ENCODE measurements around the gene PGPEP1. TPM values are rescaled to one million over a fixed set of nuclear protein-coding genes. Genes with fewer than 3 reads are reported as not detected.

PGPEP1 gene
- total and polyA plus RNA-seq, 2 donors (not counting 3 experiments of a cell fraction or from before 2014, with no cell fraction given): 9.9 to 27.2 TPM

DNA sequence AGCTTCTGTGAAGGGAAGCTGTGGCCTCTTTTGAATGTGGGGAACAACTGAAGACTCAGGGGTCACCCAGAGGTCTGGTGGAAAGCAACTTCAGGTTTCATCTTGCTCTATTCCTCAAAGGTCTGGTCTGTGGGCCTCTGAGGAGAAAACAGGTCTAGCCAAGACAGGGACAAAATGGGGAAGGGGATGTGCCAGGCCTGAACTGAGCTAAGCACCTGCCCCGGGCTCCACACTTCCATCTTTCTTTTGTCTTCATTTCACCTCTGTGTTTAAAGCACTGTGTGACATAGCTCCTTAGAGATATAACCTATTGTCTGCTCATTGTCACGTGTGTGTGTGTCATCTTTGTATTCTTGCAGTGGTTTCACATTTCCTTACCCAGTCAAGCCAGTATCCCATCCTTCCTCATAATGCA, 25.6 kb downstream of the PGPEP1 start:
- Histone ChIP-seq H2AFZ (ENCODE audit: low read depth, low read length) (no peak overlapping the region), H4K20me1 (replicated peaks; ENCODE audit: control insufficient read depth, extremely low read depth, insufficient read depth, low read length) (no peaks in the 10 kb centered on the region), H3K36me3 (ENCODE audit: control insufficient read depth in 2 of 2, extremely low read depth in 1 of 2, insufficient read depth in 2 of 2, low read length in 2 of 2) (no peaks in the 10 kb centered on the region), H3K4me3 (replicated peaks in 1 of 3; ENCODE audit: insufficient read depth in 1 of 3, low read depth in 1 of 3, low read length in 3 of 3) (no peak overlapping the region), H3K9me3 (replicated peaks; ENCODE audit: control insufficient read depth, insufficient read depth, low read length) (no peaks in the 10 kb centered on the region), H3K79me2 (ENCODE audit: control insufficient read depth, insufficient read depth, low read length) (no peaks in the 10 kb centered on the region), H3K9ac (replicated peaks; ENCODE audit: extremely low read depth, insufficient read depth, low read length) (peak overlapping the region; percentile 7), H3K27ac (ENCODE audit: insufficient read depth, low read depth, low read length) (peak overlapping the region; percentile 91), H3K9me1 (replicated peaks; ENCODE audit: control insufficient read depth, extremely low read depth, insufficient read depth, low read length) (no peaks in the 10 kb centered on the region), H3K27me3 (ENCODE audit: control insufficient read depth in 2 of 2, insufficient read depth in 2 of 2, low read length in 2 of 2) (no peaks in the 10 kb centered on the region), H3K4me1 (ENCODE audit: control insufficient read depth, extremely low read depth, insufficient read depth, low read length) (peaks cover 28% of the 10 kb centered on the region), H3K4me2 (ENCODE audit: insufficient read depth, low read length) (no peak overlapping the region)
- ChIA-PET CTCF (interaction anchor here (1.2 to 3.6 kb wide), 5 partner anchors 9 to 23 kb away, joined by 3 to 52 read pairs (median 5); partner anchors contain the start of gene GDF15), POLR2A (interaction anchor here (2.8 to 6.5 kb wide), 3 partner anchors 8 to 85 kb away, joined by 13 to 87 read pairs (median 15); partner anchors contain the start of genes GDF15 and JUND)
- dilution Hi-C loops (cut with MboI; ENCODE audit: extremely low pct_ligation_motif_present, low sequenced_read_pairs): no loop called here
- no TSS peak for BruUV-seq (replicated peaks)
- TF ChIP-seq MYC (IDR thresholded peaks at IDR 0.05; ENCODE audit: low read depth, low read length): no peak
- no peak for TF ChIP-seq GATA2 (IDR thresholded peaks at IDR 0.05; ENCODE audit: insufficient read depth, insufficient read length, low read depth, low read length)
- no peak for TF ChIP-seq FOS (IDR thresholded peaks at IDR 0.05; ENCODE audit: borderline replicate concordance, insufficient read depth, low read length)
- TF ChIP-seq CTCF (IDR thresholded peaks at IDR 0.05; ENCODE audit: extremely low read depth in 1 of 2, insufficient read depth in 1 of 2, low read depth in 1 of 2, low read length in 2 of 2): no peak
- TF ChIP-seq, protein P1, sequence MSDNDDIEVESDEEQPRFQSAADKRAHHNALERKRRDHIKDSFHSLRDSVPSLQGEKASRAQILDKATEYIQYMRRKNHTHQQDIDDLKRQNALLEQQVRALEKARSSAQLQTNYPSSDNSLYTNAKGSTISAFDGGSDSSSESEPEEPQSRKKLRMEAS (IDR thresholded peaks at IDR 0.05; ENCODE audit: insufficient read depth, insufficient read length): no peak
- TF ChIP-seq EZH2 (IDR thresholded peaks at IDR 0.05; ENCODE audit: borderline replicate concordance, low read depth, low read length, severe bottlenecking): no peak
- peak; percentile 8 for TF ChIP-seq POLR2A (IDR thresholded peaks at IDR 0.05; ENCODE audit: low read depth, low read length)
- TF ChIP-seq POLR2AphosphoS5 (IDR thresholded peaks at IDR 0.05; ENCODE audit: insufficient read depth, low read depth, low read length): no peak
- peak; percentile 7 for TF ChIP-seq JUN (IDR thresholded peaks at IDR 0.05; ENCODE audit: borderline replicate concordance, insufficient read depth, insufficient read length, low read depth)
- DNase-seq (ENCODE audit: low read depth, low spot score) (peak; percentile 13), FAIRE-seq (peak; percentile 71)
- intact Hi-C loops (cut with micrococcal nuclease): no loop called here
